ENCODE measurements around the gene CLCF1. TPM values are rescaled to one million over a fixed set of nuclear protein-coding genes. Genes with fewer than 3 reads are reported as not detected.
A peak's percentile ranks its signal among the peaks of the same experiment; 100 is the strongest.

Gene CLCF1
- total RNA-seq, 1 donor from 2014 or later, result 32.6 TPM

- TF ChIP-seq, protein P1, sequence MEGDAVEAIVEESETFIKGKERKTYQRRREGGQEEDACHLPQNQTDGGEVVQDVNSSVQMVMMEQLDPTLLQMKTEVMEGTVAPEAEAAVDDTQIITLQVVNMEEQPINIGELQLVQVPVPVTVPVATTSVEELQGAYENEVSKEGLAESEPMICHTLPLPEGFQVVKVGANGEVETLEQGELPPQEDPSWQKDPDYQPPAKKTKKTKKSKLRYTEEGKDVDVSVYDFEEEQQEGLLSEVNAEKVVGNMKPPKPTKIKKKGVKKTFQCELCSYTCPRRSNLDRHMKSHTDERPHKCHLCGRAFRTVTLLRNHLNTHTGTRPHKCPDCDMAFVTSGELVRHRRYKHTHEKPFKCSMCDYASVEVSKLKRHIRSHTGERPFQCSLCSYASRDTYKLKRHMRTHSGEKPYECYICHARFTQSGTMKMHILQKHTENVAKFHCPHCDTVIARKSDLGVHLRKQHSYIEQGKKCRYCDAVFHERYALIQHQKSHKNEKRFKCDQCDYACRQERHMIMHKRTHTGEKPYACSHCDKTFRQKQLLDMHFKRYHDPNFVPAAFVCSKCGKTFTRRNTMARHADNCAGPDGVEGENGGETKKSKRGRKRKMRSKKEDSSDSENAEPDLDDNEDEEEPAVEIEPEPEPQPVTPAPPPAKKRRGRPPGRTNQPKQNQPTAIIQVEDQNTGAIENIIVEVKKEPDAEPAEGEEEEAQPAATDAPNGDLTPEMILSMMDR (IDR thresholded peaks at IDR 0.05), result no peak
- H3K27me3 ChIP-seq, result no peaks in the 10 kb centered on the region
- DNase-seq (ENCODE audit: low spot score in 2 of 2), result no peak
- H3K4me3 ChIP-seq, result peak within 1 kb of the TSS; percentile 51 to 67
- H3K27ac ChIP-seq, result peak within 1 kb of the TSS; percentile 90 to 98
- intact Hi-C loops (cut with DNase I), result no loop called here
- H3K36me3 ChIP-seq, result no peaks in the 10 kb centered on the region
- no peaks in the 10 kb centered on the region for H3K9me3 ChIP-seq
- peaks cover 9 to 49% of the 10 kb centered on the region in 2 donors for H3K4me1 ChIP-seq
Measured at GRCh38 chr11:67415501-67416304, 42.3 kb upstream of the CLCF1 start, which contains the start of gene CARNS1. TSS of gene CARNS1 (plus strand) at chr11:67415678. CDS start at chr11:67416200, 522 bp downstream.

DNA sequence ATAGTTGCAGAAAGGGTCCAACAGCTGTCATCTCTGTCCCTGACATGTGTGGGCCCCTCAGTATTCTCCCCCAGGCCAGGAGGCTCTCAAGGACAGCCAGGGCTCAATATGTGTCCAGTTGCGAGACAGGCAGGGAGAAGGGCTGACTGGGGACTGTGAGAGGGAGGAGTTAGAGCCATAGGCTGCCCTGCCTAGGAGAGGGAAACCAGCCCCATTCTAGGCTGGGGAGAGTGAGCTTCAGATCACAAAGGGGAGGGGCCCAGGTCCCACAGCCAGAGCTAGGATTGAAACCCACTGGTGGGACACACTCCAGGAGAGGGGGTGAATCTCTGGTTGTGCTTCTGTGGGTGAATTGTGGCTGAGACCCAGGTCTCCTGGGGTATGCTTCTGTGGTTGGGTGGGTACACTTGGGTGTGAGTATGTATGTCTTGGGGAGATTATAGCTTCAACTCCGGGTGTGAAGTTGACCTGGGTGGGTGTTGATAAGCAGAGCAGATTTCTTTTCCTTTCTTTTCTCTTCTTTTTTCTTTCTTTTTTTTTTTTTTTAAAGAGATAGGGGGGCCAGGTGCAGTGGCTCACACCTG lies 40.0 kb upstream of the CLCF1 start:
- DNase-seq (ENCODE audit: low spot score in 2 of 2), result no peak
- TF ChIP-seq, protein P1 (IDR thresholded peaks at IDR 0.05), result no peak
- intact Hi-C loops (cut with DNase I), result no loop called here
- H3K4me1 ChIP-seq, result peaks cover 0 to 28% of the 10 kb centered on the region in 2 donors
- H3K36me3 ChIP-seq, result no peaks in the 10 kb centered on the region
- no peaks in the 10 kb centered on the region for H3K9me3 ChIP-seq
- H3K4me3 ChIP-seq, result no peak overlapping the region
- H3K27me3 ChIP-seq, result no peaks in the 10 kb centered on the region
- no peak overlapping the region for H3K27ac ChIP-seq

DNA sequence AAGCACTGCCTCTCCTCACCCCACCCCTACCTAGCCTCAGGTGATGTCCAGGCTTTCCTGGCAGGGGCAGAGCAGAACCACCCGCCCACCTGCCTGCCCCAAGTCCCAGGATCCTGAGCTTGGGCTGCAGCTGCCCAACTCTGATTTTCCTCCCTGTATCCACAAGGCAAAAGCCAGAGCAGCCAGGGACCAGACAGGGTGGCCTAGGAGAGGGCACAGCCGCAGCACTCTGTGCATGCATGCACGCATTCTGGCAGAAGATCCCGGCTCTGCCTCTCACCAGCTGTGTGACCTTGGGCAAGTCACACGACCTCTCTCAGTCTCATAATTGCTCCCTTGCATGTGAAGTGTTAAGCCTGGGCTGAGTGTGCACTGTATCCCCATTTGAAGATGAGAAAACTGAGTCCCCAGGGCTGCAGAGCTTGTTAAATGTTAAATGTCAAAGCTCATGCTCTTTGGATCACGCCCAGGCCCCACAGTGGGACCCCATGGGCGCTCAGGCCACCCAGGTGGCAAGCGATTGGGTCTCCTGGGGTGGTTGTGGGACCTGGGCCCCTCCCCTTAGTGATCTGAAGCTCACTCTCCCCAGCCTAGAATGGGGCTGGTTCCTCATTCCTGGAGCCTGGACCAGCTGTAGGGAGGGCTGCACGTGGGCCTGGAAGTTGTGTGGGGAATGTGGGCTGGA lies 39.2 kb upstream of the CLCF1 start:
- Histone ChIP-seq H3K4me3 (no peak overlapping the region), H3K9me3 (no peaks in the 10 kb centered on the region), H3K4me1 (peaks cover 0 to 20% of the 10 kb centered on the region in 2 donors), H3K27me3 (no peaks in the 10 kb centered on the region), H3K36me3 (no peaks in the 10 kb centered on the region), H3K27ac (no peak overlapping the region)
- DNase-seq (ENCODE audit: low spot score in 2 of 2), result no peak
- TF ChIP-seq, protein P1 (IDR thresholded peaks at IDR 0.05), result no peak
- intact Hi-C loops (cut with DNase I), result no loop called here

DNA sequence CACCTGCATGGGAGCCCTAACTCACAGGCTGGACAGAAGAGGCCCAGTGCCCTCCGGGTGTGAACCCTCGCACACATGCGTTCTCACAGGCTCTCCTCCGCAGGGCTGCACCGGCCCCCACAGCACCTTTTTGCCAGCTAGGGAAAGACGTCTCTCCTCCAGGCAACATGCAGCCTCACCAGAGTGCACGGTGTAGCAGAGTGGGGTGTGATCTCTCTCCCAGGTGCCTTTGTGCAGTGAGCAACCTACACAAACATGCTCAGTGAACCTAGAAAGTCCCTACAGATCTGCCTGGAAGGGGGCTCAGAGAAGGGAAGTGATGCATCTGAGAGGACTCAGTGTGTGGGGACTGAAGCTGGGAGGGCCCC lies 38.4 kb upstream of the CLCF1 start:
- H3K4me1 ChIP-seq, result peaks cover 0 to 14% of the 10 kb centered on the region in 2 donors
- no peaks in the 10 kb centered on the region for H3K27me3 ChIP-seq

DNA sequence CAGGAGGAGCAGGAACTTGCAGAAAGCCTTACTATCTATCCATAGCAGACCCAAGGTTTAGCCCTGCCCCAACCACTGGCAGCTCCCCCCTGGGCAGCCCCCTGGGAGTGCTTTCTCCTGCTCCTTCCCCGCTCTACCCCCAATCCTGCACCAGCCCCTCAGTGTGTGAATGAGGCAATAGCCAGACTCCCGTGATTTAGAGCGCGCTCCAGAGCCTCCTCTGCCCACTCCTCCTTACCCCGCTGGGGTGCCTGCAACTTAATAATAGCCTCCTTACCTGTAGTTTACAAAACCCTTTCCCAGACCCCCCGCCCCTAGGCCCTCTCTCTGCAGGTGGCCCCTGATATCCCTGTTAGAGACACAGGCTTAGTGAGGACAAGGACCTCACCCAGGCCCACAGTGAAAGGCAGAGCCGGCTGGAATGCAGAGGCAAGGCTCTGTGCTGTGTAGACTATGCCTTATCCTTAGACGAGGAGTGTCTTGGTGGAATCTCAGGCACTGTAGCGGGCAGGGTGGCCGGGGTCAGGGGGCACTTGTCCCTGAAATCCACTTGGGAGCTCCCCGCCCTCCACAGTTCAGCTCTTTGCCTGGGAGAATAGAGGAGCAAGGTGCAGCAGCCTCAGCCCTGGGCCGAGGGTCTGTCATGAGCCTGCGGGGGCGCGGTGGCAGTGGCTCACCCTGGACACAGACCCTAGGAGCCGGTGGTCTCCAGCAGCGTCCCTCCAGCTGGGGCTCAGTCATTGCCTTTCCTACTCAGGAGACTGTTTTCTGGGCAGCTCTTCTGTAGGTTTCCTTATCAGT lies 37.8 kb upstream of the CLCF1 start:
- Histone ChIP-seq H3K27me3 (no peaks in the 10 kb centered on the region), H3K36me3 (no peaks in the 10 kb centered on the region), H3K9me3 (no peaks in the 10 kb centered on the region), H3K4me3 (no peak overlapping the region), H3K27ac (no peak overlapping the region), H3K4me1 (peaks cover 0 to 8% of the 10 kb centered on the region in 2 donors)
- intact Hi-C loops (cut with DNase I), result no loop called here
- TF ChIP-seq, protein P1 (IDR thresholded peaks at IDR 0.05), result no peak
- DNase-seq (ENCODE audit: low spot score in 2 of 2), result no peak

More for the DNA sequence above, 38.4 kb upstream of the CLCF1 start:
- Histone ChIP-seq H3K4me3 (no peak overlapping the region), H3K27ac (no peak overlapping the region), H3K9me3 (no peaks in the 10 kb centered on the region), H3K36me3 (no peaks in the 10 kb centered on the region)
- no peak for DNase-seq (ENCODE audit: low spot score in 2 of 2)
- TF ChIP-seq, protein P1 (IDR thresholded peaks at IDR 0.05), result no peak
- intact Hi-C loops (cut with DNase I), result no loop called here

Measured in ascending aorta (tissue), 2 donors.